ENCODE results near the gene DLGAP1. TPM values are rescaled to one million over a fixed set of nuclear protein-coding genes. Genes with fewer than 3 reads are reported as not detected.

The DLGAP1 gene
- total and polyA plus RNA-seq, 2 of the 8 experiments (the other 6 are each of a cell fraction or from before 2014, with no cell fraction given): 11.8 to 16.9 TPM

- TF ChIP-seq CHD7 (IDR thresholded peaks at IDR 0.05; ENCODE audit: insufficient replicate concordance, low read length): no peak
- TF ChIP-seq TAF1 (IDR thresholded peaks at IDR 0.05; ENCODE audit: low read depth, low read length): no peak
- TF ChIP-seq SP2 (IDR thresholded peaks at IDR 0.05; ENCODE audit: low read length): no peak
- TF ChIP-seq FOSL1 (IDR thresholded peaks at IDR 0.05; ENCODE audit: insufficient read depth, low read depth, low read length): no peak
- TF ChIP-seq GABPA (IDR thresholded peaks at IDR 0.05; ENCODE audit: borderline replicate concordance, insufficient read depth, low read length): no peak
- TF ChIP-seq CHD2 (IDR thresholded peaks at IDR 0.05; ENCODE audit: low read length): no peak
- no peak for TF ChIP-seq HDAC6 (IDR thresholded peaks at IDR 0.05; ENCODE audit: low read depth, low read length)
- TF ChIP-seq SIX5 (IDR thresholded peaks at IDR 0.05; ENCODE audit: low read depth, low read length): no peak
- no peak for TF ChIP-seq TEAD4 (IDR thresholded peaks at IDR 0.05; ENCODE audit: low read depth, low read length)
- TF ChIP-seq CTCF (IDR thresholded peaks at IDR 0.05; ENCODE audit: control extremely low read depth in 1 of 3, insufficient read depth in 1 of 3, low read depth in 1 of 3, low read length in 3 of 3): no peak
These were observed 661.6 kb downstream of the DLGAP1 start (continued) for GRCh38 chr18:3793545-3793944.
